PC-3 (cell line): ENCODE results near the gene PCBP3. TPM values are rescaled to one million over a fixed set of nuclear protein-coding genes. Genes with fewer than 3 reads are reported as not detected.

Experiments used
- ATAC-seq: fragments of 200-7000 bp; cut with Tn5 transposase; 2 replicates; pipeline ENCODE4 v1.9.1; 2020; ENCODE audit warnings: mild to moderate bottlenecking, moderate library complexity
- BruUV-seq: library from RNA; stranded (reverse); fragments of 400-500 nt; replicated peaks from 2 replicates; lab custom pipeline; 2021; lab: Mats Ljungman, UMichigan
- CTCF ChIA-PET: fragments of 300-600 bp; sonication (Branson Sonifier 250); formaldehyde crosslinking; loops from one replicate; lab custom pipeline; 2022; ENCODE audit warnings: antibody characterized with exemption; lab: Charles Lee
- POLR2A ChIA-PET: fragments of 300-600 bp; sonication (Branson Sonifier 250); formaldehyde crosslinking; loops from one replicate; lab custom pipeline; 2022; ENCODE audit warnings: antibody characterized with exemption; ENCODE audit not compliant: unreplicated experiment; lab: Charles Lee
- DNase-seq: peaks from one replicate; pipeline ENCODE4 v3.0.0-alpha.2; 2015
- H2AFZ ChIP-seq: fragments of 300-600 bp; sonication (generic); 2 replicates; pipeline ENCODE4 v1.6.0; 2016; ENCODE audit warnings: antibody characterized with exemption, low read length
- H3F3A ChIP-seq: fragments of 300-600 bp; sonication (generic); one replicate; pipeline ENCODE4 v1.6.0; 2017; ENCODE audit warnings: antibody characterized with exemption, low read length, control low read depth, mild to moderate bottlenecking; ENCODE audit not compliant: unreplicated experiment
- H3K27ac ChIP-seq: fragments of 300-600 bp; sonication (generic); 2 replicates; pipeline ENCODE4 v1.5.1; 2016; ENCODE audit warnings: mild to moderate bottlenecking, low read length
- H3K27me3 ChIP-seq: fragments of 300-600 bp; sonication (generic); 2 replicates; pipeline ENCODE4 v1.6.1; 2016; ENCODE audit warnings: low read length, mixed read lengths
- H3K36me3 ChIP-seq: fragments of 300-600 bp; sonication (generic); 2 replicates; pipeline ENCODE4 v1.6.1; 2016; ENCODE audit warnings: low read depth, mixed run types, low read length, mixed read lengths
- H3K4me1 ChIP-seq: fragments of 300-600 bp; sonication (generic); 2 replicates; pipeline ENCODE4 v1.5.1; 2016; ENCODE audit warnings: low read length; ENCODE audit not compliant: insufficient read depth
- H3K4me2 ChIP-seq: fragments of 300-600 bp; sonication (generic); 2 replicates; pipeline ENCODE4 v1.6.0; 2016; ENCODE audit warnings: low read length
- H3K4me3 ChIP-seq: fragments of 300-600 bp; sonication (generic); 2 replicates; pipeline ENCODE4 v1.5.1; 2016; ENCODE audit warnings: mild to moderate bottlenecking, low read length, mixed read lengths
- H3K79me2 ChIP-seq: fragments of 300-600 bp; sonication (generic); 2 replicates; pipeline ENCODE4 v1.6.1; 2017; ENCODE audit warnings: low read length, mixed read lengths
- H3K9ac ChIP-seq: fragments of 300-600 bp; sonication (generic); 2 replicates; pipeline ENCODE4 v1.6.0; 2016; ENCODE audit warnings: mild to moderate bottlenecking, low read length
- H3K9me2 ChIP-seq: fragments of 300-600 bp; sonication (generic); replicated peaks from 2 replicates; pipeline ENCODE4 v1.6.1; 2016; ENCODE audit warnings: mixed run types, low read length, mixed read lengths
- H3K9me3 ChIP-seq: fragments of 300-600 bp; sonication (generic); 2 replicates; pipeline ENCODE4 v1.6.1; 2016; ENCODE audit warnings: low read length, mixed read lengths
- H4K20me1 ChIP-seq: fragments of 300-600 bp; sonication (generic); 2 replicates; pipeline ENCODE4 v1.6.1; 2016; ENCODE audit warnings: low read length, mixed read lengths
- CTCF ChIP-seq: fragments of 300-600 bp; sonication (generic); conservative IDR thresholded peaks from 2 replicates; pipeline ENCODE4 v1.5.1; 2017; ENCODE audit warnings: antibody characterized with exemption, low read depth, mild to moderate bottlenecking, low read length
- EZH2 ChIP-seq: fragments of 300-600 bp; sonication (generic); IDR thresholded peaks from one replicate; pipeline ENCODE4 v1.6.1; 2017; ENCODE audit warnings: antibody characterized with exemption, mild to moderate bottlenecking, low read length; ENCODE audit not compliant: unreplicated experiment
- EZH2phosphoT487 ChIP-seq: fragments of 300-600 bp; sonication (generic); IDR thresholded peaks from 2 replicates; pipeline ENCODE4 v1.6.1; 2018; ENCODE audit warnings: mild to moderate bottlenecking, antibody characterized with exemption, low read length, borderline replicate concordance
- intact Hi-C: fragments of 100-400 bp; cut with micrococcal nuclease; formaldehyde crosslinking; loops from 2 replicates; pipeline ENCODE4 v1.9.0; 2023
- total RNA-seq: library from RNA; depleted of rRNA; stranded (reverse); fragments of >200 nt; gene quantifications from 2 replicates; pipeline ENCODE4 v1.2.3, GENCODE V29; 2014

The PCBP3 gene
- total RNA-seq, 1 experiment from 2014 or later = 2.4 TPM

GRCh38 chr21:45897191-45898027 is 253.9 kb downstream of the PCBP3 start:
- POLR2A ChIA-PET = no interaction called here
- Histone ChIP-seq H3K9me2 (no peaks in the 10 kb centered on the region), H3K4me2 (no peak overlapping the region), H3K4me3 (no peak overlapping the region), H3K79me2 (no peaks in the 10 kb centered on the region), H3K27me3 (no peaks in the 10 kb centered on the region), H3F3A (no peaks in the 10 kb centered on the region), H3K9me3 (no peaks in the 10 kb centered on the region), H3K36me3 (no peaks in the 10 kb centered on the region), H2AFZ (no peak overlapping the region), H3K9ac (no peak overlapping the region), H4K20me1 (no peaks in the 10 kb centered on the region), H3K4me1 (no peaks in the 10 kb centered on the region), H3K27ac (no peak overlapping the region)
- BruUV-seq = no TSS peak
- DNase-seq (no peak), ATAC-seq (no peak)
- TF ChIP-seq CTCF (no peak), EZH2phosphoT487 (no peak), EZH2 (no peak)
- intact Hi-C loops = no loop called here
- CTCF ChIA-PET = no interaction called here

GRCh38 chr21:45898028-45898350 is 254.5 kb downstream of the PCBP3 start:
- no peak for DNase-seq
- Histone ChIP-seq H3K9me3 (no peaks in the 10 kb centered on the region), H3K27ac (no peak overlapping the region), H4K20me1 (no peaks in the 10 kb centered on the region), H3K9ac (no peak overlapping the region), H3K9me2 (no peaks in the 10 kb centered on the region), H3K27me3 (no peaks in the 10 kb centered on the region), H2AFZ (no peak overlapping the region), H3K4me3 (no peak overlapping the region), H3F3A (no peaks in the 10 kb centered on the region), H3K36me3 (no peaks in the 10 kb centered on the region), H3K79me2 (no peaks in the 10 kb centered on the region), H3K4me2 (no peak overlapping the region), H3K4me1 (no peaks in the 10 kb centered on the region)
- POLR2A ChIA-PET = no interaction called here
- no peak for ATAC-seq
- intact Hi-C loops = no loop called here
- no peak for TF ChIP-seq EZH2
- TF ChIP-seq CTCF = no peak
- no peak for TF ChIP-seq EZH2phosphoT487
- no TSS peak for BruUV-seq
- CTCF ChIA-PET = no interaction called here

GRCh38 chr21:45898781-45899180 is 255.3 kb downstream of the PCBP3 start:
- TF ChIP-seq CTCF (no peak), EZH2phosphoT487 (no peak), EZH2 (no peak)
- H3K4me3 ChIP-seq = no peak overlapping the region
- H3K36me3 ChIP-seq = no peaks in the 10 kb centered on the region
- ChIA-PET POLR2A (no interaction called here), CTCF (no interaction called here)
- ATAC-seq = no peak
- intact Hi-C loops = no loop called here
- H3K9me2 ChIP-seq = no peaks in the 10 kb centered on the region
- no peaks in the 10 kb centered on the region for H4K20me1 ChIP-seq
- no peaks in the 10 kb centered on the region for H3K9me3 ChIP-seq
- H3K4me1 ChIP-seq = no peaks in the 10 kb centered on the region
- H3F3A ChIP-seq = no peaks in the 10 kb centered on the region
- H3K27me3 ChIP-seq = no peaks in the 10 kb centered on the region
- H3K79me2 ChIP-seq = no peaks in the 10 kb centered on the region
- H2AFZ ChIP-seq = no peak overlapping the region
- no peak for DNase-seq
- BruUV-seq = no TSS peak
- H3K4me2 ChIP-seq = no peak overlapping the region
- no peak overlapping the region for H3K9ac ChIP-seq
- H3K27ac ChIP-seq = no peak overlapping the region
